KOPT-K1 (cell line): Measurements from ENCODE around the gene SLC26A6.

ENCODE experiments used
- H3K27ac ChIP-seq: fragments of 200-600 bp; sonication (generic); 2 replicates; pipeline ENCODE4 v1.5.1; 2016; ENCODE audit warnings: antibody characterized with exemption, mild to moderate bottlenecking, low read depth, low read length; ENCODE audit not compliant: poor library complexity, severe bottlenecking
- H3K36me3 ChIP-seq: fragments of 200-600 bp; sonication (generic); 2 replicates; pipeline ENCODE4 v1.5.1; 2017; ENCODE audit warnings: antibody characterized with exemption, mild to moderate bottlenecking, low read length, moderate library complexity; ENCODE audit not compliant: insufficient read depth
- H3K9me3 ChIP-seq: fragments of 200-600 bp; sonication (generic); 2 replicates; pipeline ENCODE4 v1.5.1; 2017; ENCODE audit warnings: antibody characterized with exemption, low read length, mild to moderate bottlenecking; ENCODE audit not compliant: insufficient read depth, poor library complexity, severe bottlenecking

The SLC26A6 gene

DNA sequence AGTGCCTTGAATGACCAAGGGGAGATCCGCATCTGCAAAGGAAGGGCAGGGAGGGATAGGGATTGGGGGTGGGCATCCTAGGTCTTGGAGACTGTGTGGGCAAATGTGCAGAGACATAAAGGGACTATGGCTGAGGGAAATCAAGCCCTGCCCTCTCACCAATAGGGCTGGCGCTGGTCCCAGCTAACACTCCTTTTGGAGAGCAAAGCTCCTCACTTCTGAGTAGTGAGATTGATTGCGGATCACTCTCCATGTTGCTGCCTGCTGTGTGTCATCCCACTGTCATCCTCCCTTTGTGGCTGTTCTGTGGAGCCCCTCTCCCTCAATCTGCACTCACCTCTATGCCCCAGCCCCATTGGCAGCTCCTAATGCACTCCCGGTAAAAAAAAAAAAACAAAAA, 29.7 kb upstream of the SLC26A6 start:
- H3K36me3 ChIP-seq: 0 out of 2 replicates have a peak, but pooled peaks cover 10% of the 10 kb centered on the region
- peaks cover 9% of the 10 kb centered on the region for H3K9me3 ChIP-seq
- H3K27ac ChIP-seq: no peak overlapping the region

DNA sequence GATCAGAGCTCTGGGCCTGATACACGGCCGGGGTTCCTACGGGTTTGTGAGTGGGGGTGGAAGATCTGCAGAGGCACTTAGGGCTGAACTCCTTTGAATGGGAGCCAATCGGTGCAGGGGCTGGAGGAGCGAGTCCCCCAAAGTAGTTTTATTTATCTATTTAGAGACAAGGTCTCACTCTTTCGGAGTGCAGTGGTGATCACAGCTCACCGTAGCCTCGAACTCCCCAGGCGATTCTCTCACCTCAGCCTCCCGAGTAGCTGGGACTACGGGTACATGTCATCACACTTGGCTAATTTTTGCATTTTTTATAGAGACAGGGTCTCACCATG, 29.0 kb upstream of the SLC26A6 start:
- H3K36me3 ChIP-seq: 0 out of 2 replicates have a peak, but pooled peaks cover 10% of the 10 kb centered on the region
- peaks cover 9% of the 10 kb centered on the region for H3K9me3 ChIP-seq
- no peak overlapping the region for H3K27ac ChIP-seq

DNA sequence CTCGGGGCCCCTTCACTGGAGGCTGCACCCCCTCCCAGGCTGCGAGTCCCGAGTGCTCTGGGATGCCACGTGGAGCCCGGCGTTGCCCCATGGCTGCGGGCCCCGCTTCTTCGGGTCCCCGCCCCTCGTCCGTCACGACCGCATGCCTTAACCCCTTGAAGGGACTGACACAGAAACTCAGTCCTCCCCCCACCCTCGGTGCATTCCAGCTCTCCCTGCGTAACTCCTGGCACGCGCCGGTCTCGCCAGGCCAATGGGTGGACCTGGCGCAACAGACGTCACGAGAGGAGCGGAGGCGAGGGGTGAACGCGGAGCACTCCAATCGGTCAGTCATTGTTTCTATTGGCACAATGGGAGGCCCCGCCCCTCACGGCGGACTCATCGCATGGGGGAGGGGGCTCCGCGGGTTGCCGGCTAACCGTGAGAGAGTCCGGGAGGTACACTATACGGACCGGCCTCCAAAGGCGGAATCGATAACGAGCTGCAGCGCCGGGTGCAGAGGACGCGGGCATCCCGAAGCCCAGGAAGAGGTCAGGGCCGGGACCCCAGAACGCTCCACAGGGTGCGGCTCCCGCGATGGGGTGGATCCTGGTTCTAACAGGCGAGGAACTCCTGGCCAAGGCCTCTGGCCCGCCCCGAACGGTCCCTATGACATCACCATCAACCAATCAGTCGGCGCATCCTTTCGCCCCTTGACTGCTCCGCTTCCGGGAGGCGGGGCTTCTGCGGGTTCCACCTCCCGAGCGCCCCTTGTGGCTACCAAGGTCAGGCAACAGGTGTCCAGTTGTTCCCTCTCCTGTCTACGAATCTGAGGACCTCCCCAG, 28.4 kb upstream of the SLC26A6 start:
- H3K9me3 ChIP-seq: peaks cover 9% of the 10 kb centered on the region
- H3K27ac ChIP-seq: no peak overlapping the region
- 0 out of 2 replicates have a peak, but pooled peaks cover 10% of the 10 kb centered on the region for H3K36me3 ChIP-seq

DNA sequence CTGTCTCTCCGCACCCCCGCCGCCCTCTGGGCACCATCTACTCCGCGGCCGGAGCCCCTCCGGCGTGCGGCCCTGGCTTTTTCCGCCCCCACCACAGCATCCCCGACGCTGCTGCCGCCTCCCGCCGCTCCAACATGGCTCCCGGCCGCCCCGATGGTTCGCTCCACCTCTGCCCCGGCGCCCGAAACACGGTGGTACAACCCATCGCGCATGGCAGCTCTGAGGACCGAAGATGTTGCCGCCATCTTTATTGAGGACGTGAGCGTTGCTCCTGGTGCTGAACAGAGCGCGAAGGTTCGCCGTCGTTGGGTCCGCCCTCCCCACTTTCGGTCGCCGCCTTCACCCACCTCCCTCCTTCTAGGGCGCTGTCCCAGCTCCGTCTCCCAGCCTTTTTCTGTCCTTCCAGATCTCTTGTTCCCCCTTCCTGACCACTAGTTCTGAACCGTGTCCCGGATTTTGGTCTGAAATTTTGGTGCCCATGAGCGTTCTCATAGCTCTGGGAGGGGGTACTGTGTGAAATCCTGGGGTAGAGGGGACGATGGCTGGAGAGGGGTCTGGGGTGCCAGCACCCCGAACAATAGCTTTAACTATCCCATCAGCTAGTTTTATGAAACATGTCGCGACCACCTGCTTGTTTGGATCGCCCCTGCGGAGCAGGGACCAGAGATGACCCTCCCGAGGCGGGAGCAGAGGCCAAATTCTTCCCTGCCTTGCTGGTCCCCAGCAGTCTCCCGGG, 27.7 kb upstream of the SLC26A6 start, which contains the start of gene CELSR3:
Gene CELSR3, minus strand, starts transcription at position 134 of the 736 bp plus-strand sequence. CDS start 252 bp downstream, outside the sequence.
- H3K27ac ChIP-seq: no peak within 1 kb of the TSS
- H3K36me3 ChIP-seq: 0 out of 2 replicates have a peak, but pooled peaks cover 10% of the 10 kb centered on the region
- H3K9me3 ChIP-seq: peaks cover 9% of the 10 kb centered on the region

DNA sequence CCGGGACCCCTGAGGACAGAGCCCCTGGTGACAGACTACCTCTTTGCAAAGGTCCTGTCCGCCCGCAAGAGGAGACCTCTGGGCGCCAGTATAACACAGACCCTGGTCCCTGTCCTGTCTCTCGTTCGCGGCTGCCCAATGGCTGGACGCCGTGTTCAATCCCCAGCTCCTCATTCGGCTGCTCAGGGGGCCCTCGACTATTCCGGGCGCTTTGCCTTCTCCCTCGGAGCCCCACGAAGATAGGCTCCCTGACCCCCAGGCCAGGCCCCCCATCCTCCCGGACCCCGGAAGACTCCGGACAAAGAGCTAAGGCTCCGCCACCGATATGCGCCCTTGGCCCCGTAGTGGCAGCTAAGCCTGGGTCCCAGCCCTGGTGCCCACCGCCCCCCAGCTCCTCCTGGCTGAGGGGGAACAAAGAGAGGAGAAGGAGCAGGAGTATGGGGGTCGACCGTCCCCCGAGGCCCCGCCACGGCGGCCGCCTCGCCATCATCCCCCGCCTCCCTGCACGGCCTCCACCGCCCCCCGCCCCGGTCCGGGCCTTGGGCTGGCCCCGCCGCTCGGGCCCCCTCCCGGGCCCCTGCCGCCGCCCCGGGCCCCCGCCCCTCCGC, 27.0 kb upstream of the SLC26A6 start:
- Histone ChIP-seq H3K27ac (no peak overlapping the region), H3K9me3 (peaks cover 9% of the 10 kb centered on the region), H3K36me3 (0 out of 2 replicates have a peak, but pooled peaks cover 10% of the 10 kb centered on the region)

DNA sequence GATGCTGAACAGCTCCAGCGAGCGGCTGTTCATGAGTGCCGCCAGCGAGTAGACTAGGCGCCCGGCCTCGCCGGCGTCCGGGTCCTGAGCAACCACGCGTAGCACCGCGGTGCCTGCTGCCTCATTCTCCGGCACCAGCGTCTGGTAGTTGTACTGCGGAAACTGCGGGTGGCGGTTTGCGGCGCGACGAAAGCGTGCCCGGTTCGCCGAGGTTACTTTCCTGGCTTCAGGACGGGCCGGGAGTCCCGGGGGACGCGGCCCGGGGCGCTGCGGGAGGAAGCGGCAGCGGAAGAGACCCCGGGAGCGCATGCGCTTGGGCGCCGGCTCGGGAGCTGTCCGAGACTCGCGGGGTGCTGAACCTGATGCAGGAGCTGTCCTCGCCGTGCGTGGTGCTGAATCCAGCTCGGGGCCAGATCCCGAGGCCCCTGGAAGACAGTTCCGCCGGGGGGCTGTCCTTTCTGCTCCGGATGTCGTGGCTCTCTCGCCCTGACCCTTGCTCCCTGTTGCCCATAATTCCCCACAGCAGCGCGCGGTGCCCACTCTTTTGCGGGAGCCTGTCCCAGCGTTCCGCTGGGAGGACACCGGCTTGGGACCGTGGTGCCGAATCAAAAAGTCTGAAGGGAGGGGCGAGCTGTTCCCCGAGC, 26.4 kb upstream of the SLC26A6 start:
- Histone ChIP-seq H3K9me3 (peaks cover 9% of the 10 kb centered on the region), H3K36me3 (0 out of 2 replicates have a peak, but pooled peaks cover 10% of the 10 kb centered on the region), H3K27ac (no peak overlapping the region)

DNA sequence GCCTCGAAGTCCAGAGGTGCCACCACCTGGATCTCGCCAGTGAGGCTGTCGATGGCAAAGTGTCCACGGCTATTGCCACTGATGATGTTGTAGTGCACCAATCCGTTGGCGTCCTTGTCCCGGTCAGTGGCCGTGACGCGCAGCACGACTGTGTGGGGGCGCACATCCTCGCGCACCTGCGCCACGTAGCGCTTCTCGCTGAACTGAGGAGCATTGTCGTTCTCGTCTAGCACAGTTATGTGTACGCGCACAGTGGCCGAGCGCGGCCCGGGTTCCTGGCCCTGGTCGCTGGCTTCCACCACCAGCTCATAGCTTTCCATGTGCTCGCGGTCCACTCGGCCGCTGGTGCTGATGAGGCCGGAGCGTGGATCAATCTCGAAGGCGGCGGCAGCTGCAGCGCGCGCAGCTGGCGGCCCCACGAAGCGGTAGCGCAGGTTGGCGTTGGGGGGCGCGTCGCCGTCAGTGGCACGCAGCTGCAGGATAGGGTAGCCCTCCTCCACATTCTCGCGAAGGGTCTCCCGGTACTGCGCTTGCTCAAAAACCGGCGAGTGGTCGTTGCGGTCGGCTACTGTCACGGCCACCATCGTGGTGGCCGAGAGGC, 25.6 kb upstream of the SLC26A6 start:
- peaks cover 9% of the 10 kb centered on the region for H3K9me3 ChIP-seq
- H3K27ac ChIP-seq: no peak overlapping the region
- 0 out of 2 replicates have a peak, but pooled peaks cover 10% of the 10 kb centered on the region for H3K36me3 ChIP-seq

DNA sequence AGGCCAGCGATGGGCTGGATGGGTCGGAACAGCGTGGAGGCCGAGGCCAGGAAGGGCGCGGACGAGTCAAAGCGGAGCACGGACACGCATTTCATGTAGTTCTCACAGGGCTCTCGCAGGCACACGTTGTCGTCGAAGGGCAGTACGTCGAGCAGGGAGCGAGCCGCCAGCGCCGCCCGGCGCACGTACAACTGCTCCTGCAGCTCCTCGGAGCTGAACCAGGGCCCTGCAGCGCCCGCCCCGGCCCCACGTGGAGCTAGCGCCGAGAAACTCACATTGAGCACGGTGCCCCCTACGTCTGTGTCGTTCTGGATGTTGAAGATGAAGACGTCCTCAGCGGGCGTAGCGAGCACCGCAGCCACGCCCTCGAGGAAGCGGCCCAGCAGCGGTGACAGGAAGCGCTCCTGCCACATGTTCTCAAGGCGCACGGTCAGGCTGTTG, 21.6 kb upstream of the SLC26A6 start:
- peaks cover 34% of the 10 kb centered on the region for H3K36me3 ChIP-seq
- H3K27ac ChIP-seq: peak overlapping the region; percentile 72
- H3K9me3 ChIP-seq: no peaks in the 10 kb centered on the region

DNA sequence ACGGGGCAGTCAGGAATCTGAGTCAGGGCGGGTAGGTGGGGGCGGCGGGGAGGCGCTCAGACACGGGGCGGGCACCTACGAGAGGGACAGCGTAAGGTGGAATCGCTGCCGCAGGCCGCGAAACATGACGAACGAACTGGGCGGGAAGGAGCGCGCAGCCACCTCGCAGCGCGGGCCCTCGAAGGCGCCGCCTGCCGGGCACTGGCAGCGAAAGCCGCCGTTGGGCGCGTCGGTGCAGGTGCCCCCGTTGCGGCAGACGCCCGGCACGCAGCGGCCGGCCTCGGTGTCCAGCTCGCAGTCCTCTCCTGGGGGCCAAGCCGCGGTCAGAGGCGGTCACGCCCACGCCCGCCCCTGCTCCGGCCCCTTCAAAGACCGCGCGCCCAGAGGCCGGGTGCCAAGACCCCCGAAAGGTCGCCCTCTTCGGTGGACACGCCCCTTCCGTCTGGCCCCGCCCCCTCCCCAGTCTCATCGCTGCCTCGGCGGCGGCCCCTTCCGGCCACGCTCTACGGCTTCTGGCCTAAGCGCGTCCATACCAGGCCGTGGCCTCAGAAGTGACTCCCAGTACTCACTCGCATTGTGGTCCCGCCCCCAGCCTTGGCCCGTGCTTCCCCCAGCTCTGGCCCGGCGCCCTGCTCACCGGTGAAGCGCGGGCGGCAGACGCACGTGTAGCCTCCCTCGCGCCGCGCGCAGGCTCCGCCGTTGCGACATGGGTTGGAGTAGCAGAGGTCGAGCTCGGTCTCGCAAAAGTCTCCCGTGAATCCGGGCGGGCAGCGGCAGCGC, 21.0 kb upstream of the SLC26A6 start:
- H3K27ac ChIP-seq: peak overlapping the region; percentile 72

DNA sequence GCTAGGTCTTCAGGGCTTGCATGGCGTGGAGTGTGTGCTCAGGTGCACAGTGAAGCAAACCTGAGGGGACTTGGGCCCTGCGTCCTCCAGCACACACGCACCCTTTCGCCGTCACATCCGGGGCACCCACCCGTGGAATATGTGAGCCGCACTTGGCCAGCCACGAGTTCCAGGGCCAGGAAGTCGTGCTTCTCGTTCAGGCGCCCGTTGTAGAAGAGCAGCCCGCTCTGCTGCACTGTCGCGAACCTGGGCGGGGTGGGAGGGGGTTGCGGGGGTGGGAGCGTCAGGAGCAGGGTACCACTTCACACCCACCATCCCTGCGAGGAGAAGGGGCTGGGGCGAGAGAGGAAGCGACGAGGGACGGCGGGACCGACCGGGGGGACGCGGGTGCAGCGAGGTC, 20.3 kb upstream of the SLC26A6 start:
- peaks cover 47% of the 10 kb centered on the region for H3K36me3 ChIP-seq
- H3K27ac ChIP-seq: peak overlapping the region; percentile 72
- no peaks in the 10 kb centered on the region for H3K9me3 ChIP-seq

More for the DNA sequence above, 21.0 kb upstream of the SLC26A6 start:
- peaks cover 41% of the 10 kb centered on the region for H3K36me3 ChIP-seq
- H3K9me3 ChIP-seq: no peaks in the 10 kb centered on the region

DNA sequence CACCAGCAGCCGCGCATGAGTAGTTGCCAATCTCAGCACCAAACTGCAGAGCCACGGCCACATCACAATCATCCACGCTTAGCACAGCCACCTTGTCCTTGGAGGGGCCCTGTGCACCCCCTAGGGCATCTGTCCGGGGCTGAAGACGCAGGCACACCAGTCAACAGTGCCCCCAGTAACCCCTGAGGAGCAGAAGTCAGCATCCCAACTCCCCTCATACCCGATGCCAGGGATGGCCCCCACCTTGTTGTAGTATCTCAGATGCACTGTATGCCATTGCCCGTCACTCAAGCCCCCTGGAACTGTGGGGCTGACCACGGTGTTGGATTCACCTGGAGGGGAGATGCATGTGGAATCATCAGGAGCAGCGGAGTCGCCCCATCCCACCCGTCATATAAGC, 19.8 kb upstream of the SLC26A6 start:
- Histone ChIP-seq H3K27ac (no peak overlapping the region), H3K9me3 (no peaks in the 10 kb centered on the region), H3K36me3 (peaks cover 52% of the 10 kb centered on the region)

DNA sequence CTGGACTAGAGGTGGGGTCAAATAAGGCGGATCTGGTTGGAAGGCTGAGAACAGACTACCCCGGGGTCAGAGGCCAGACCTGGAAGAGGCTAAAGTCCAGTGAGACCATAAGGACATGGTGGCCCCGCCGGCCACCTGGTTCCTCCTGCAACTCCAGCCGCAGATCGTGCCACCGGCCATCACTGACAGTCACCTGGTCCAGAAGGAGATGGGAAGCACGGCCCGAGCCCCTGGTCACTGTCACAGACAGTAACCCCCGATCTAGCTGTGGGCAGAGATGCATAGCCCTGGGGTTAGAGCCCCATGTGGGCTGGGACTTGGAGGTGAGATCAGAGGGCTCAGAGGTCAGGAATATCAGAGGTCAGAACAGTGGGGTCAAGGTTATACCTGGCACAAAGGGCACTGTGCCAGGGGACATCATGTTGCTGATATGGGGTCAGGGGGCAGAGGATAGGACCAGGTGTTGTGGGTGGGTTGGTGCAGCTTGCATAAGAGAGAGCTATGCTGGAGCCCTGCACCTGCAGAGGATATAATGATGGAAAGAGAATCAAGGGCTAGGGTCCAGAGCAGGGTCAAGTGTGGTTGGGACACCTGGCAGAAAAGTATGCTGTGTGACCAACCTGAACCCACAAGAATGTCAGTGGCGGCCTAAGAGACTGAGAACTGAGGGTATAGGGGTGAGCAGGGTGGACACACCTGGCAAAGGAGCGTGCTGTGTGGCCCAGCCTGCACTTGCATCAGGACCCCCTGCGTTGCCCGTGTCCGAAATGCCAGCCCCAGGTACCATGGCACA, 17.9 kb upstream of the SLC26A6 start:
- no peak overlapping the region for H3K27ac ChIP-seq
- H3K36me3 ChIP-seq: peaks cover 69% of the 10 kb centered on the region
- H3K9me3 ChIP-seq: no peaks in the 10 kb centered on the region

DNA sequence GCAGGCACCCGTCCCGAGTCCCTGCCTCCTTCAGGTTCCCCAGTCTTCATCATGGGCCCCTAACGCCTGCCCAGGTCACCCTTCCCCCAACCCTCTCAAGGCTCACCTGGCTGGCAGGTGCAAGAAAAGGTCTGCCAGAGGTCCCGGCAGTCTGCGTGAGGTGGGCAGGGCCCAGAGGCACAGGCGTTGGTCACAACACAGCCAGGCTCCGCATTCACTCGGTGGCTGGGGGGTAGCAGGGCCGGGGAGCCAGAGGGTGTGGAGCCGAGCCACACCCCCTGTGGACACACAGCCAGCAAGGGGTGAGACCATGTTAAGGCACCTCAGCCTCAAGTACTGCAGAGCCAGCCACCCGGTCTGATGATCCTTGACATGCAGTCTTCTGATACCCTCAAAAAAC, 16.5 kb upstream of the SLC26A6 start:
- H3K27ac ChIP-seq: no peak overlapping the region
- H3K36me3 ChIP-seq: peaks cover 72% of the 10 kb centered on the region
- H3K9me3 ChIP-seq: no peaks in the 10 kb centered on the region
